Spleen (tissue), 7 donors: Measurements from ENCODE around the gene DRAM1.

Source experiments
- POLR2A ChIP-seq, 3 donors: fragments of 450-650 bp; IDR thresholded peaks; one replicate each; pipeline ENCODE4 v1.5.1; 2017; ENCODE audit warnings: antibody characterized with exemption in 3 of 3, mild to moderate bottlenecking in 1 of 3
- TF ChIP-seq, protein P1 (sequence below), 11 experiments: fragments of 200-600 bp in 7 of 11; fragments of 450-650 bp in 4 of 11; sonication (generic) in 4 of 11; IDR thresholded peaks in 8 of 11; conservative IDR thresholded peaks in 3 of 11; 1 replicate in 7 of 11; 2 replicates in 4 of 11; pipeline versions ENCODE4 v1.4.0 to v1.8.0; 2016 to 2021; ENCODE audit warnings: antibody characterized with exemption in 11 of 11, inconsistent platforms in 4 of 11, mild to moderate bottlenecking in 1 of 11
- donor health status: DM: no; HTN: no; CAD: no; lungs with moderate emphysema.
- donor health status: DM: no; HTN: no; CAD: no.
- donor health status: DM: no; HTN: no; CAD: no.

DNA sequence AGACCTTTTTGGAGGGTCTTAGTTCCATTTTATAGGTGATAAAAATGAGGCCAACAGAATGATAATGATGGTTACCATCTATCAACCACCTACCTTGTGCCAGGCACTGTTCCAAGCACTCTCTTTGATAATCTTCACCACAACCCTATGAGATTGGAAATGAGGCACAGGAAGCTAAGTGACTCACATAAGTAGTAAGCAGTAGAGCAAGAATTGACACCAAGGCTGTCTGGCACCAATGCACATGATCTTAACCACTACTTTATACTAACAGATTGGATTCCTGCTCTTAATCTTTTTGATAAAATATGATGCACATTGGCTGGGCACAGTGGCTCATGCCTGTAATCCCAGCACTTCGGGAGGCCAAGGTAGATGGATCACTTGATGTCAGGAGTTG, 91.4 kb downstream of the DRAM1 start:
- TF ChIP-seq, protein P1, sequence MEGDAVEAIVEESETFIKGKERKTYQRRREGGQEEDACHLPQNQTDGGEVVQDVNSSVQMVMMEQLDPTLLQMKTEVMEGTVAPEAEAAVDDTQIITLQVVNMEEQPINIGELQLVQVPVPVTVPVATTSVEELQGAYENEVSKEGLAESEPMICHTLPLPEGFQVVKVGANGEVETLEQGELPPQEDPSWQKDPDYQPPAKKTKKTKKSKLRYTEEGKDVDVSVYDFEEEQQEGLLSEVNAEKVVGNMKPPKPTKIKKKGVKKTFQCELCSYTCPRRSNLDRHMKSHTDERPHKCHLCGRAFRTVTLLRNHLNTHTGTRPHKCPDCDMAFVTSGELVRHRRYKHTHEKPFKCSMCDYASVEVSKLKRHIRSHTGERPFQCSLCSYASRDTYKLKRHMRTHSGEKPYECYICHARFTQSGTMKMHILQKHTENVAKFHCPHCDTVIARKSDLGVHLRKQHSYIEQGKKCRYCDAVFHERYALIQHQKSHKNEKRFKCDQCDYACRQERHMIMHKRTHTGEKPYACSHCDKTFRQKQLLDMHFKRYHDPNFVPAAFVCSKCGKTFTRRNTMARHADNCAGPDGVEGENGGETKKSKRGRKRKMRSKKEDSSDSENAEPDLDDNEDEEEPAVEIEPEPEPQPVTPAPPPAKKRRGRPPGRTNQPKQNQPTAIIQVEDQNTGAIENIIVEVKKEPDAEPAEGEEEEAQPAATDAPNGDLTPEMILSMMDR (IDR thresholded peaks at IDR 0.05 in 8 of 11, conservative IDR thresholded peaks at IDR 0.05 in 3 of 11) = no peak
- TF ChIP-seq POLR2A (IDR thresholded peaks at IDR 0.05) = no peak
